ENCODE results near the gene TEPSIN.

The TEPSIN gene

DNA sequence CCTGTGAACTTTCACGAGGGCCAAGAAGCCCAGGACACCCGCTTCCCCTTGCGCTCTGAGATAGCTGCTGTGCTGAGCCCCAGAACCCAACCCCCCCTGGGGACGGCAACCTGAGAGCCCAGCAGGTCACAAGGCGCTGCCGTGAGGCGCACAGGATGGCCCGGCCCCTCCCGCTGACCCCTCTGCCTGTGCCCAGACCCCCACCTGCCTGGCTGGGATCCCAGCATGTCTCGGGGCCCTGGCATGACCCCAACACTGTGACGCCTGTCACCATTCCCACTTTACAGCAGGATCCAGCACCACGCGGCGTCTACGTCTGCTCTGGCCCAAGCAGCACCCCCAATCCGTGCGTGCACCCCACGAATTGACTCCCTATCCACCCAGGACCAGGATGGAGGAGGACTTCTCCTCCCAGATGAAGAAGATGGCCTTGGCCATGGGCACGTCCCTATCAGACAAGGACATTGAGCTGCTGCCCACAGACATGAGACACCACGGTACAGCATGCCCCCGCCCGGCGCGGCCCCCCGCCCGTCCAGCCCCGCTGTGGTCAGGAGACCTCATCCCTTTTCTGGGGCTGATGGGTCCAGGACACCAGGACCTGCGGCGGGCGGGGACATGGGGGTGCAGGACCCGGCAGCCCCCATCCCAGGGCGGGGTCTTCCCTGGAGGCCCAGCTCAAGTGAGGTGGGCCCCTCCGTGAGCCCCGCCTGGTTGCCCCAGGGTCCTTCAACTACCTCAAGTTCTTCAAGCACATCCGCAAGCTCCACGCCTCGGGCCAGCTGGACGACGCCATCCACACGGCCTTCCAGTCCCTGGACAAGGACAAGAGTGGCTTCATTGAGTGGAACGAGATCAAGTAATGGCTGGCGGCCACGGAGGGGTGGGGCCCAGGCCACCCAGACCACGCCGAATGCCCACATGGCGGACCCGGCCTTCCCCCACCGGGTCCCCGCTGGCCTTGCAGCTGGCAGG is 57.7 kb downstream of the TEPSIN start:
- FAIRE-seq = no peak

DNA sequence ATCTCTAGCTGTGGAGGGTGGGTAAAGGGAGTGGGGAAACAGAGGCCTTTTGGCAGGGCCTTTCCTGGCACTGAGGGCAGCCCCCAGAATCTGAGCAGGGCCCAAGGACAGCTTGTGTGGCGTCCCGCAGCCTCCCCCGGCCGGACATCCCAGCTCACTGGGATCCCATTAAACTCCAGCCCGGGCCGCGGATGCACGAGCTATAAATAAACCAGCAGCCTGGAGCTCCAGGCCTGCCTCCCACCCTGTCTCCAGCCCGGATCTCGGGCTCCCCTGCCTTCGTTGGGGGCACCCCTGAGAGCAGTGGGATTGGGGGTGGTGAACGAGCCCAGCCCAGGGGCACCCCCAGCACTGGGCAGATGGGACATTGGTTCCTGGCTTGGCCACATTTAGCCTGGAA is 59.0 kb downstream of the TEPSIN start:
- no peak for FAIRE-seq

DNA sequence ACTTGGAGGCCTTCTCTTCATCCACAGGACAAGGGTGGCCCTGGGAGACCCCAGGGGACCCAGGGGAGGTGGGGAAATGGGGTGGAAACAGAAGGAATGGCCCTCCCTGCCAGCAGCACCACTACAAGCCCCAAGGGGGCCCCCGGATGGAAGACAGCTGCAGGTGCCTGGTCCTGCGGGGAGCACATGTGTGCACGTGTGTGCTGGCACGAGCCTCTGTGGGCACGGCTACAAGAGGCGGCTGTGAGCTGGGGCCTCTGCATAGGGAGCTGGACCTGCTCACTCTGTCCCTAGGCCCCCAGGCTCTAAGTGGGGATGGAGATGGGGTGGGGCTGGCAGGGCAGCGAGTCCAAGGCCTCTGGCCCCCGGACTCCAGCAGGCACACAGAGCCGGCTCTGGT is 59.6 kb downstream of the TEPSIN start:
- FAIRE-seq = no peak

All from TTC549 (cell line).